ENCODE measurements around the gene CHRM3.

Gene CHRM3

DNA sequence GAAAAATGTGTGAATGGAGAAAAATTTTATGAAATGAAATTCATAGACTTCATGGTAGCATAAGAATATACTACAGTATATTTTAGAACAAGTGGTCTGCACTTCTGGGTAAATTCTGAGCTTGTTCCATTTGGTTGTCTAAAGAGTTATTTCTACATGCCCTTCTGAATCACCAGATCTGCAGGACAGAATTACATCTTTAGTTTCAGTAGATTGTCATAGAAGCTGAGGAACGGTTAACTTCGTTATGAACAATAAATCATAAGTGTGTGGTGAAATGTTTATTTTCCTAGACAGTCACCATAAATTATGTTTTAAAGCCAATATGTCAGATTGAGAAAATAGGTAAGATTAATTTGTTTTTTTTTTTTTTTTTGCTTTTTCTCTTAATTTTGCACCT is 30.9 kb downstream of the CHRM3 start:
- DNase-seq = no peak

DNA sequence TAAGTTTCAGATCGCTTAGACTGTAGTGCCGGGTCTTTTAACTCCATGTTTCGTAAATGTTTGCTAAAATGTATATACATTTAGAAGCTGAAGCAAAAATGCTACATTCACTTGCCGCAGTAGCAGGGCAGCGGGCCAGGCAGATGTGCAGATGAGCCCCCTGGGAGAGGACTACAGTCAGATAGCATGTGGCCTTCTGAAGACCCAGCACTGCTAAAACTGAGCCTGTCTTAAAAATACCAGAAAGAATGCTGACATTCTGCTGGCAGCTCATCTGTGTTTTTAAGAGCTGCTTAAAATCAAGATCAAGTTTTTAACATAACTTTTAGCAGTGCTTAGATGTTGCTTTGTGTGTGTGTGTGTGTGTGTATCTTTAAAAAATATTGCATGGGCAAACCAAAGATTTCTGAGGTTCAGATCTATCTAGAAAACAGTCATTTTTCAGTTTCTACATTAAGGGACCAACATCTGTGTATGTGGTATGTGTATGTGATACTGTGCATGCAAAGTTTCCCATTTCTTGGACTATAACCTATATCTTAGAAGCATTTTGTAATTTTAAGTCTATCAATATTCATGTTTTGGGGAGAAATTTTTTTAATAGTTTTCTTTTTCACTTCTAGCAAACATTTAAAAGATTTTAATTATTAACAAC is 31.7 kb downstream of the CHRM3 start:
- no peak for DNase-seq

DNA sequence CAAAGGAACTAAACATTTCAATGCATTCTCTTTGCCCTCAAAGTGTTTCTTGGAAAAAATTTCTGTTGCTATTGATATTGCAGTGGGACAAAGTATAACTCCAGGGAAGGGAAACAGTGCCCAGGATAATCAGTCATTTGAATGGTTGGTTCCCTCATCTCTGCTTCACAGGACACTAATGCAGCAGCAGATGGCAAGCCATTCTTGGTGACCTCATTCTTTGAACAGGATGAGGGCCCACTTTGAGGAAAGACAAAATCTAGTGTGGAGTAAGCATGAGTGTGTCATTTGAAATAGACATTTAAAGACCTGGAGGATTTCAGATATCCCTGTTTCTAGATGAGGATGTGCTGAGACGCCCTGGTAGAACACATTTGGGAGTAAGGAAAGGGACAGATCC is 32.3 kb downstream of the CHRM3 start:
- no peak for DNase-seq

DNA sequence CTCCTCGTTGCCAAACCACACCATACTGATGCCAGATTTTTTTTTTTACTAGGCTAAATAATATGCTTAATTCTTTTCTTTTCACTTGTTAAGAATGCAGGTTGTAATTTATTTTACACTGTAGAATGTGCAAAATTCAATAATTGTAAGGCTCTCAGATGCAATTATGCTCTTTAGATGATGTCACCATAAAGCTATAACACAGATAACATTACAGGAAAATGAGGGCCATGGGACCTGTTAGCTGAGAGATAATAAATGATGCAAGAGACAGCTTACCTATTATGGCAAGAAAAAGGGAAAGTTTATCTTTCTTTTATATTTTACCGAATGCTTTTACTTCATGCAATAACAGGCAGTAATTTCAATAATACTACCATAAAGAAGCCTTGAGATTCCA is 35.4 kb downstream of the CHRM3 start:
- no peak for DNase-seq

DNA sequence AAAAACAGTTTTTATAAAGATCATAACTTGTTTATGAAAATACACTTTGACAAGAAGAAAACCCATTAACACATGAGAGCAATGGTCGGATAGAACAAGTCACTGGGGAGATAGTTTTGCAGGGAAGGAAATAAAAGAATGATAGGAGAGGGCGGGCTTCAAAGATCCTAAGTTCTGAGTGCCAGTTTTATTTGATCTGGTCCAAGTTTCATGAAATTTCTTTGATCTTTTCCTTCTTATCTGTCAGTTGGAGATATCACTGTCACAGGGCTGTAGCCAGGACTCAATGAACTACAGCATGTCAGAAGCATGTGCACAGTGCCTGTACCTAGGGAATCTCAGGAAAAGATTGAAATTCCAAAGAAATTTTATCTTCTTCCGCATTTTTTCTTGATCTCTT is 36.5 kb downstream of the CHRM3 start:
- no peak for DNase-seq

DNA sequence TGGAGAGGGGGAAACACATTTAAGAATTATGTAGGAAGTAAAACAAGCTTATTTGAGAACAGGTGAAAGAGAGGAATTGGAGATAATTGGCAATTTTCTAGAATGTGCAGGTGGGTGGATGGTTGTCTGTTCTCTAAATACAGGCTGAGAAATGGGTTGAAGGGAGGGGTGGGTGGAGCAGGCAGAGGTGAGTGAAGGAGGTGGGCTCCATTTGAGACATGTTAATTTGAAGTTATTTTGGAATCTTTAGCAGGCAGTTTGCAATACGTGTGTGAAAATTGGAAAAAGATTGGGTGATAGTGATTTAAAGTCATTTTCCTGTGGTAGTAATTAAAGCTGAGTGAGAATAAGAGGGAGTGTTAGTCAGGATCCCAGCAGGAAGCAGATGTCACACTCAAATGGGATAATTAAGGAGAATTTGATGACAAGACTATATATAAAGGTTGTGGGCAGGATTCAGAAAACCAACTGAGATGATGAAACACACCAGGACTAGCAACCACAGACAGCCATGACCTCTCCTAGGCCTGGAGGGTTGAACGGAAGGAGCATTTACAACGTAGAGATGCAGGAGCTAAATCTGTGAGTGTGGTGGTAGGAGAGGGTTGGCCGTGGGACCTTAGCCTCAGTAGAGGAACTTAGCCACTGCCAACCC is 40.6 kb downstream of the CHRM3 start:
- DNase-seq = no peak

DNA sequence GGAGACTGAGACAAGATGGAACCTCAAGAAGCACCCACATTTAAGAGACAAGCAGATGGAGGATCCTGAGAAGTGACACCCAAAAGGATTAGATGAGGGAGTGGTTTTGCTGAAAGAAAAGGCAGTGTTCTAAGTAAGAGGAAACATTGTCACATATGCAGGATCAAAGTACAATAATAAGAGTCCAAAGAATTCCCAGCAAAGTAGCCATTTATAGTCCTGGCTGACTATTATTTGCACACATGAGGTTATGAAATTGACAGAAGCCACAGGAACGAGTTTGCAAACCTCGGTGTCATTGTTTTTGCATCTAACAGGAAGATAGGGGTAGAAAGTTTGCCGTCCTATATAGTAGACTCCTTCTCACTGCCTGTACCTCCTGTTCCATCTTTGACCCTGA is 41.3 kb downstream of the CHRM3 start:
- DNase-seq = no peak

DNA sequence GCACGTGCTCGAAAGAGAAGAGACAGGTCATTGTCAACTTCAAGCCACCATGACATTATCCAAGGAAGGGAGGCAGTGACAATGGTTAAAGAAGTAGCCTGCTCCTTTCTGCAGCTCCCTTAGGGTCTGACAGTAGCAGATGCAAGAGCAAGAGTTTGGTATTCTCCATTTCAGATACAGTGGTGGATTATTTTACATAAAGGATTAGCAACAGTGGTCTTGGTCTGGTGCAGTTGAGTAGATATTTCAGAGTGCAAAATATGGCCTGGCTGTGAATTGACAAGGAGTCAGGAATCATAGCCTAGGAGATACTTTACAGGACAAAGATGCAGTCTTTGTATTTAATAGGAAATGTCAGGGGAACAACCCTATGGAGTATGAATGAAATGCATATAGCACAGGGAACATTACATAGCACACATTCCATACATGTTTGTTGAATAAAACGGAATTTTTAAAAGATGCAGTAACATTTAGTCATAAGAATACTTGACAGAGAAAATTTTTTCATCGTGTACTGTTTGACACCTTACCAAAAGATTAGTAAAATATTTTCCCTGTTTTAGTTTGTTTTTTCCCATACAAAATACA is 41.8 kb downstream of the CHRM3 start:
- no peak for DNase-seq

DNA sequence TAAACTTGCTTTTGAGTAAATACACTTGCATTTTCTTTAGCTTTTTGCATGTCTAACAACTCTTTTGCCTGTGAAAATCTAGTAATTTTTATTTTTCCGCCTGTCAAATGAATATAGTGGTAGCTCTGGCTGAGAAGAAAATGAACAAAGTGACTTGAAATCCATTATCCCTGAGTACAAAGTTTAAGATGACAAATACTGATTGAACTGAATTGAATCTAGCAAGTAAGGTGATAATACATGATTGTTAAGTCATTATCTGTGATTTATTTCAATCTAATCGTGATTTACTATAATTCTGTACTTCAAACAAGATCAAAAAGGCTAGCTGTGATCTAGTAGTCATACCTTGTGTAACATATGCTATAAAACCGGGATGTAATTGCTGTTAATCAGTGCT is 42.8 kb downstream of the CHRM3 start:
- DNase-seq = no peak

DNA sequence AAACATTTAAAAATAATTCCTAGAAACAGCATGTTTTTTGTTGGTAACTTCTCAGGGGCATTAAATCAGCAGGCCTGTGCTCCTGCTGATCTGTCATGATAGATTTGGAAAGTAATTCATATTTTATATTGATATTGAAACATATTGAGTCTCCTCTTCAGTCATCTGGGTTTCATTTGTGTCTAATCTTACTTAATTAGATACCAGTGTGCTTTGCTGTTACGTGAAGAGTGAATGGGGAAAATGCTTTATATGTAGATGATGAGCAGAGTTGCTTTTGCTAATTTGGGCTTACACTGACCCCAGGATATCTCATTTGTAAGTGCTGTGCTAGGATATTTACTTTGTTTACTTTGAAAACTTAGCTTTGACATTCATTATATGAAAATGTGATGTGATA is 45.9 kb downstream of the CHRM3 start:
- no peak for DNase-seq

DNA sequence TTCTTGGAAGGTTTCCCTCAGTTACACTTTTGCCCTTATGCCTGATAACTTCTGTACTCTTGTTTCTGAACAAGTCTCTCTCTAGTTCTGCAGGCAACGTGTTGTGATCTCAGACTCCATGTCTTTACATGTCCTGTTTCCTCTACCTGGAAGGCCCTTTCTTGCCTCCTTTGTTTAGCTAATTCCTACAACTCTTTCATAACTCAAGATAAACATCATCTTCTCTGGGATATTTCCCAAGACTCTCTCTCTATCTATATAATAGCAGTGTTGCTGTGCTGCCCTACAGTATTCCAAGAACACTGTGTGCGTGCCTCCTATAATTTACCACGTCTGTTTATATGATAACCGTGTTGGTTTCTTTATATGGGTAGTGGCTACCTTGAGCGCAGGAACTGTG is 47.8 kb downstream of the CHRM3 start:
- DNase-seq = no peak
